Adrenal gland (tissue), 5 donors: ENCODE measurements around the gene ATRIP.

Source experiments
- CTCF ChIP-seq, 6 experiments: fragments of 450-650 bp in 4 of 6; fragments of 200-600 bp in 2 of 6; sonication (generic) in 1 of 6; IDR thresholded peaks; 1 replicate in 5 of 6; 2 replicates in 1 of 6; pipeline versions ENCODE4 v1.5.1 to v1.8.0; 2016 to 2021; ENCODE audit warnings: antibody characterized with exemption in 6 of 6, mild to moderate bottlenecking in 2 of 6, moderate library complexity in 1 of 6
- POLR2A ChIP-seq, 2 donors: fragments of 450-650 bp; IDR thresholded peaks; one replicate each; pipeline ENCODE4 v1.6.1; 2017; ENCODE audit warnings: antibody characterized with exemption in 2 of 2, mild to moderate bottlenecking in 2 of 2, moderate library complexity in 1 of 2
- donor health status: DM: no; HTN: no; CAD: no.

DNA sequence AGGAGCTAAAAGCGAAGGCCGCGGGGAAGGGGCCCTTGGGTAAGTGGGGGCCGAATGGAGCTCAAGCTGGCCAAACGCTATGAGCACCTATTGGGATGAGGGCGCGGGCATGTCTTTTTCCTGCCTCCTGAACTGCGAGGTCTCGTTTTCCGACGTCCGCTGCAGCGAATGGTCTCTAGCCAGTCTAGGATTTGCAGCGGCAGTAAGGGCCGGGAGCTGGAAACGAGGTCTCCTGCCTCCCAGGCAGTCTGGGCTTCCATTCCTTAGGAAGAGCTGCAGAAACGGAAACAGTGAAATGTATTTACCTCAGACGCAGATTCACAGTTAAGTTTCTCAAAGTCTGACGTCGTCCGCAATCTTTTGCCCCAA, 6.0 kb upstream of the ATRIP start:
- no peak for TF ChIP-seq CTCF (IDR thresholded peaks at IDR 0.05)
- TF ChIP-seq POLR2A (IDR thresholded peaks at IDR 0.05): no peak
